Body of pancreas (tissue), 4 donors: Measurements from ENCODE around the gene ARHGEF11.

Experiments
- CTCF ChIP-seq, 7 experiments: fragments of 450-650 bp in 4 of 7; fragments of 200-600 bp in 3 of 7; sonication (generic) in 3 of 7; IDR thresholded peaks; one replicate each; pipeline ENCODE4 v1.5.1; 2016 to 2019; ENCODE audit warnings: antibody characterized with exemption in 7 of 7
- POLR2A ChIP-seq, 3 donors: fragments of 450-650 bp; IDR thresholded peaks; one replicate each; pipeline ENCODE4 v1.6.1; 2016; ENCODE audit warnings: antibody characterized with exemption in 3 of 3, mild to moderate bottlenecking in 2 of 3

- TF ChIP-seq POLR2A (IDR thresholded peaks at IDR 0.05) (no peak), CTCF (IDR thresholded peaks at IDR 0.05) (no peak)
Observed at GRCh38 chr1:156899956-156900718, 145.4 kb downstream of the ARHGEF11 start.
